ENCODE results near the gene ANO4.

The ANO4 gene

GRCh38 chr12:101021911-101022388 lies 227.4 kb downstream of the ANO4 start:
- no peak overlapping the region for H3K4me3 ChIP-seq (ENCODE audit: low read length)
- DNase-seq (ENCODE audit: low read depth): peak; percentile 94
- TF ChIP-seq CTCF (conservative IDR thresholded peaks at IDR 0.05; ENCODE audit: low read length): no peak

- no peak for TF ChIP-seq CTCF (conservative IDR thresholded peaks at IDR 0.05; ENCODE audit: low read length)
- no peak overlapping the region for H3K4me3 ChIP-seq (ENCODE audit: low read length)
- DNase-seq (ENCODE audit: low read depth): no peak
These were observed 232.6 kb downstream of the ANO4 start for GRCh38 chr12:101027200-101027599.

- no peak for TF ChIP-seq CTCF (conservative IDR thresholded peaks at IDR 0.05; ENCODE audit: low read length)
- DNase-seq (ENCODE audit: low read depth): no peak
- H3K4me3 ChIP-seq (ENCODE audit: low read length): no peak overlapping the region
These were observed 233.2 kb downstream of the ANO4 start for GRCh38 chr12:101027816-101028215.

GRCh38 chr12:101038289-101038871 lies 243.8 kb downstream of the ANO4 start:
- H3K4me3 ChIP-seq (ENCODE audit: low read length): no peak overlapping the region
- TF ChIP-seq CTCF (conservative IDR thresholded peaks at IDR 0.05; ENCODE audit: low read length): no peak
- DNase-seq (ENCODE audit: low read depth): peak; percentile 36

- DNase-seq (ENCODE audit: low read depth): no peak
- H3K4me3 ChIP-seq (ENCODE audit: low read length): no peak overlapping the region
- TF ChIP-seq CTCF (conservative IDR thresholded peaks at IDR 0.05; ENCODE audit: low read length): no peak
These were observed 245.4 kb downstream of the ANO4 start for GRCh38 chr12:101039848-101040531.

- no peak overlapping the region for H3K4me3 ChIP-seq (ENCODE audit: low read length)
- peak; percentile 60 for DNase-seq (ENCODE audit: low read depth)
- TF ChIP-seq CTCF (conservative IDR thresholded peaks at IDR 0.05; ENCODE audit: low read length): no peak
These were observed 246.4 kb downstream of the ANO4 start for GRCh38 chr12:101040936-101041335.

GRCh38 chr12:101042211-101042610 lies 247.6 kb downstream of the ANO4 start:
- H3K4me3 ChIP-seq (ENCODE audit: low read length): no peak overlapping the region
- TF ChIP-seq CTCF (conservative IDR thresholded peaks at IDR 0.05; ENCODE audit: low read length): no peak
- DNase-seq (ENCODE audit: low read depth): no peak

Measured in AG10803 (cell line).